Islet of Langerhans (tissue), 1 donor: Measurements from ENCODE around the gene SUPT3H.
A peak's percentile ranks its signal among the peaks of the same experiment; 100 is the strongest.
"Not testable (repeated sequence)": the region's sequence is repeated elsewhere in the genome, so short reads cannot be mapped to it uniquely, and the experiment has no call there.

Source experiments
- FAIRE-seq: peaks from one replicate; lab custom pipeline; 2011; peaks lifted over from hg19 to GRCh38; lab: Jason Lieb, UNC

The SUPT3H gene

GRCh38 chr6:45254253-45254652 is 123.5 kb downstream of the SUPT3H start:
- no peak for FAIRE-seq

GRCh38 chr6:45253453-45253852 is 124.3 kb downstream of the SUPT3H start:
- no peak for FAIRE-seq

GRCh38 chr6:45231660-45232059 is 146.1 kb downstream of the SUPT3H start:
- no peak for FAIRE-seq

- no peak for FAIRE-seq
These were observed 148.3 kb downstream of the SUPT3H start for GRCh38 chr6:45229416-45229815.

- FAIRE-seq, result no peak
These were observed 151.7 kb downstream of the SUPT3H start for GRCh38 chr6:45226081-45226480.

- FAIRE-seq, result no peak
These were observed 155.4 kb downstream of the SUPT3H start for GRCh38 chr6:45222380-45222779.

- no peak for FAIRE-seq
These were observed 162.0 kb downstream of the SUPT3H start for GRCh38 chr6:45215759-45216158.

GRCh38 chr6:45212976-45213375 is 164.8 kb downstream of the SUPT3H start:
- FAIRE-seq, result no peak

- FAIRE-seq, result no peak
These were observed 168.0 kb downstream of the SUPT3H start for GRCh38 chr6:45209762-45210161.

GRCh38 chr6:45206793-45207492 is 170.8 kb downstream of the SUPT3H start:
- FAIRE-seq, result no peak

GRCh38 chr6:45201484-45201883 is 176.2 kb downstream of the SUPT3H start:
- FAIRE-seq, result peak; percentile 58

GRCh38 chr6:45200510-45200909 is 177.2 kb downstream of the SUPT3H start:
- FAIRE-seq, result peak; percentile 81

- no peak for FAIRE-seq
These were observed 178.2 kb downstream of the SUPT3H start for GRCh38 chr6:45199554-45199953.

- no peak for FAIRE-seq
These were observed 181.6 kb downstream of the SUPT3H start for GRCh38 chr6:45196121-45196520.

- no peak for FAIRE-seq
These were observed 182.6 kb downstream of the SUPT3H start for GRCh38 chr6:45195137-45195536.

- no peak for FAIRE-seq
These were observed 185.2 kb downstream of the SUPT3H start for GRCh38 chr6:45192556-45192955.

GRCh38 chr6:45191414-45191813 is 186.3 kb downstream of the SUPT3H start:
- no peak for FAIRE-seq

- no peak for FAIRE-seq
These were observed 189.9 kb downstream of the SUPT3H start for GRCh38 chr6:45187836-45188235.

- FAIRE-seq, result no peak
These were observed 192.1 kb downstream of the SUPT3H start for GRCh38 chr6:45185403-45186251.

- FAIRE-seq, result no peak
These were observed 192.8 kb downstream of the SUPT3H start for GRCh38 chr6:45184937-45185336.

- no peak for FAIRE-seq
These were observed 193.7 kb downstream of the SUPT3H start for GRCh38 chr6:45184040-45184439.

- not testable (repeated sequence) for FAIRE-seq
These were observed 201.4 kb downstream of the SUPT3H start for GRCh38 chr6:45176373-45176772.

- FAIRE-seq, result no peak
These were observed 202.5 kb downstream of the SUPT3H start for GRCh38 chr6:45175272-45175671.

GRCh38 chr6:45174045-45174444 is 203.7 kb downstream of the SUPT3H start:
- no peak for FAIRE-seq
